OCI-LY1 (cell line): Measurements from ENCODE around the gene ZNF862.

Experiments used
- CTCF ChIP-seq: fragments of 200-600 bp; sonication (generic), shearing (Covaris generic); IDR thresholded peaks from 2 replicates; pipeline ENCODE4 v1.5.1; 2017; ENCODE audit warnings: mild to moderate bottlenecking, antibody characterized with exemption, low read length, moderate library complexity, mixed read lengths
- EZH2 ChIP-seq: fragments of 200-600 bp; sonication (generic), shearing (Covaris generic); IDR thresholded peaks from 2 replicates; pipeline ENCODE4 v1.8.0; 2017; ENCODE audit warnings: borderline replicate concordance, mixed run types, mild to moderate bottlenecking, antibody characterized with exemption, low read length, moderate library complexity, mixed read lengths

- TF ChIP-seq CTCF (no peak), EZH2 (no peak)
Observed at GRCh38 chr7:149863500-149863899, 25.3 kb downstream of the ZNF862 start.
